ENCODE data around the gene APC.

APC gene

DNA sequence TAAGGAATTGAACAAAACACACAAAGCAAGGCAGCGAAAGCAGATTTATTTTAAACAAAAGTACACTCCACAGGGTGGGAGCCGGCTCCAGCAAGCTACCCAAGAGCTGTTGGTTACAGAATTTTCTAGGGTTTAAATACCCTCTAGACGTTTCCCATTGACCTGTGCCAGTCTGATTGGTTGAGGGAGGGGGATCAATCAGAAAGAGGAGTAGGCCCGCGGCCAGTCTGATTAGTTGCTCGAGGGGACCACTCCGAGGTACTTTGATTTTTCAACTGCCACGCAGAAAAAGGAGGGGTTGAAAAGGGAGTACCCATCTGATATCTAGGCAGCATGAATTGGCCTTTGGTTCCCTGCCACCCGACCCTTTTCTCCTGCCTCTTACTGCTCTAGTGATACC, 124.4 kb downstream of the APC start:
- DNase-seq: peak; percentile 18
- Mint-ChIP-seq H3K27me3 (ENCODE audit: low read depth, poor library complexity) (peaks cover 20% of the 10 kb centered on the region), H3K4me1 (peaks cover 30% of the 10 kb centered on the region), H3K27ac (peak overlapping the region; percentile 96), H3K36me3 (ENCODE audit: low read depth) (peaks cover 27% of the 10 kb centered on the region), H3K9me3 (peaks cover 10% of the 10 kb centered on the region), H3K4me3 (peak overlapping the region; percentile 98)
- TF ChIP-seq CTCF (IDR thresholded peaks at IDR 0.05): no peak

DNA sequence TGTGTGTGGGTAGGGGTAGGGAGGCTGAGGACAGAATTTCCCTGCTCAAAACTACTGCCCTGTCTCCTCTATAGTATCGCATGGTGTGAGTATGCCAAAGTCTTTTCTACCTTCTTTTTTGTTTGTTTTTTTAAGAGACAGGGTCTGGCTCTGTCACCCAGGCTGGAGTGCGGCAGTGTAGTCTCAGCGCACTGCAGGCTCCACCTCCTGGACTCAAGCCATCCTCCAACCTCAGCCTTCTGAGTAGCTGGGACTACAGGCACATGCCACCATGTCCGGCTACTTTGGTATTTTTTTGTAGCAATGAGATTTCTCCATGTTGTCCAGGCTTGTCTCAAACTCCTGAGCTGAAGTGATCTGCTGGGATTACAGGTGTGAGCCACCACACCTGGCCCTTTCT, 125.9 kb downstream of the APC start:
- Mint-ChIP-seq H3K27me3 (ENCODE audit: low read depth, poor library complexity) (peaks cover 6% of the 10 kb centered on the region), H3K4me3 (peak overlapping the region; percentile 98), H3K9me3 (peaks cover 10% of the 10 kb centered on the region), H3K27ac (no peak overlapping the region), H3K4me1 (peaks cover 30% of the 10 kb centered on the region), H3K36me3 (ENCODE audit: low read depth) (peaks cover 40% of the 10 kb centered on the region)
- TF ChIP-seq CTCF (IDR thresholded peaks at IDR 0.05): no peak
- DNase-seq: no peak

GRCh38 chr5:112865128-112865527, 127.4 kb downstream of the APC start:
- TF ChIP-seq CTCF (IDR thresholded peaks at IDR 0.05): no peak
- Mint-ChIP-seq H3K4me3 (no peak overlapping the region), H3K27me3 (ENCODE audit: low read depth, poor library complexity) (no peaks in the 10 kb centered on the region), H3K4me1 (peaks cover 30% of the 10 kb centered on the region), H3K9me3 (peaks cover 6% of the 10 kb centered on the region), H3K27ac (no peak overlapping the region), H3K36me3 (ENCODE audit: low read depth) (peaks cover 56% of the 10 kb centered on the region)
- no peak for DNase-seq

GRCh38 chr5:112866739-112867138, 129.1 kb downstream of the APC start:
- no peak for DNase-seq
- Mint-ChIP-seq H3K4me3 (no peak overlapping the region), H3K27ac (no peak overlapping the region), H3K27me3 (ENCODE audit: low read depth, poor library complexity) (no peaks in the 10 kb centered on the region), H3K4me1 (peaks cover 22% of the 10 kb centered on the region), H3K36me3 (ENCODE audit: low read depth) (peaks cover 68% of the 10 kb centered on the region), H3K9me3 (no peaks in the 10 kb centered on the region)
- no peak for TF ChIP-seq CTCF (IDR thresholded peaks at IDR 0.05)

DNA sequence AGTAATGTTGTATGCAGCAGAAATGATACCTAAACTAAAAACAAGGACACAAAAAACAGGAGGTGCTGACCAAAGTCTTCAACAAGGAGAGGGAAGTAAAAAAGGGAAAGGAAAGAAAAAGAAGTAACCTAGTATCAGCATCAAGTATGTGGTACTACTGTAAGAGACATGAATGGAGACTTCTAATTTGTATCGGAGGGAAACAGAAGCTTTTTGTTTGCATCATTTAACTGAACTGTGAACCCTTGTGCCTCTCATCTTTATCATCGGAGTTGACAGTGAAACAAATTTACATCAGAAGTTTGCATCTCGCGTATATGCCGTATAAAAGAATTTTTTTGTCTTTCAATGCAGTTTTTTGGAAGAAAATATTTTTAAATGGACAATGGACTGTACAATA, 129.7 kb downstream of the APC start:
- H3K4me1 Mint-ChIP-seq: peaks cover 15% of the 10 kb centered on the region
- no peak for DNase-seq
- TF ChIP-seq CTCF (IDR thresholded peaks at IDR 0.05): no peak
- no peak overlapping the region for H3K4me3 Mint-ChIP-seq
- no peaks in the 10 kb centered on the region for H3K9me3 Mint-ChIP-seq
- no peaks in the 10 kb centered on the region for H3K27me3 Mint-ChIP-seq (ENCODE audit: low read depth, poor library complexity)
- H3K36me3 Mint-ChIP-seq (ENCODE audit: low read depth): peaks cover 71% of the 10 kb centered on the region
- H3K27ac Mint-ChIP-seq: no peak overlapping the region

DNA sequence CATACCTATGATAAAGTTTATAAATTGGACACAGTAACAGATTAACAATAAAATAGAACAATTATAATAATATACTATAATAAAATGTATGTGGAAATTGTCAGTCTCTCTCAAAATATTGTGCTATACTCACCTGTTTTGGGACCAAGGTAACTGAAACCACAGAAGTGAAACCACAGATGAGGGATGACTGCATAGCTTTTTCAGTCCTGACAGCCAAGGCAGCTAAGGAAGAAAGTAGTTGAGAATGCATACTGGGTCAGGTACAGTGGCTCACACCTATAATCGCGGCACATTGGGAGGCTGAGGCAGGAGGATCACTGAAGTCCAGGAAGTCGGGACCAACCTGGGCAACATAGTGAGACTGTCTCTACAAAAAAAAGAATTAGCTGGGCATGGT, 132.3 kb downstream of the APC start:
- DNase-seq: no peak
- no peak for TF ChIP-seq CTCF (IDR thresholded peaks at IDR 0.05)
- Mint-ChIP-seq H3K4me1 (no peaks in the 10 kb centered on the region), H3K4me3 (no peak overlapping the region), H3K36me3 (ENCODE audit: low read depth) (peaks cover 64% of the 10 kb centered on the region), H3K27ac (no peak overlapping the region), H3K9me3 (no peaks in the 10 kb centered on the region), H3K27me3 (ENCODE audit: low read depth, poor library complexity) (peaks cover 3% of the 10 kb centered on the region)
